Islet of Langerhans (tissue), 1 donor: Measurements from ENCODE around the gene KLHL25.

Source experiments
- FAIRE-seq: peaks from one replicate; lab custom pipeline; 2011; peaks lifted over from hg19 to GRCh38; lab: Jason Lieb, UNC

The KLHL25 gene

GRCh38 chr15:85760531-85761371 lies 34.0 kb downstream of the KLHL25 start:
- no peak for FAIRE-seq

- FAIRE-seq = no peak
Measured at GRCh38 chr15:85760049-85760448, 34.7 kb downstream of the KLHL25 start.

DNA sequence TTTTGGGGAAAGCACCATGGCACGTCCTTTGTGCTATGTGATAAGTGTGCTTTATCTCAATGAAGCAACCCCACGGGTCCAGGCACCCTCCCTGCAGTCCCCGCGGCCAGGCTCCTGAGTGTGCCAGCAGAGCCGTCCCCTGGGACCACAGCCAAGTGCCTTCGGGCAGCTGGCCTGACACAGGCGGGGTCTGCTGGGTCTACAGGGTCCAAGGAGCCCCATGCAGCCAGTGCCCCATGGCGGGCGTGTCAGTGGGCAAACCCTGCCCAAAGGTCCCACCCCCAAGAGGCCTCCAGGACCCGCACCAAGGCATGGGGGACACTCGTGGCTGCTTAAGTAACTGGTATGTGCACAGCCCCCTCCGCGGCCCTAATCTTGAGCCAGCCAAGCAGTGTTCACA lies 35.3 kb downstream of the KLHL25 start:
- no peak for FAIRE-seq

GRCh38 chr15:85758655-85758978 lies 36.1 kb downstream of the KLHL25 start:
- FAIRE-seq = no peak

- no peak for FAIRE-seq
Measured at GRCh38 chr15:85757939-85758654, 36.6 kb downstream of the KLHL25 start.

- FAIRE-seq = no peak
Measured at GRCh38 chr15:85757073-85757938, 37.4 kb downstream of the KLHL25 start.

DNA sequence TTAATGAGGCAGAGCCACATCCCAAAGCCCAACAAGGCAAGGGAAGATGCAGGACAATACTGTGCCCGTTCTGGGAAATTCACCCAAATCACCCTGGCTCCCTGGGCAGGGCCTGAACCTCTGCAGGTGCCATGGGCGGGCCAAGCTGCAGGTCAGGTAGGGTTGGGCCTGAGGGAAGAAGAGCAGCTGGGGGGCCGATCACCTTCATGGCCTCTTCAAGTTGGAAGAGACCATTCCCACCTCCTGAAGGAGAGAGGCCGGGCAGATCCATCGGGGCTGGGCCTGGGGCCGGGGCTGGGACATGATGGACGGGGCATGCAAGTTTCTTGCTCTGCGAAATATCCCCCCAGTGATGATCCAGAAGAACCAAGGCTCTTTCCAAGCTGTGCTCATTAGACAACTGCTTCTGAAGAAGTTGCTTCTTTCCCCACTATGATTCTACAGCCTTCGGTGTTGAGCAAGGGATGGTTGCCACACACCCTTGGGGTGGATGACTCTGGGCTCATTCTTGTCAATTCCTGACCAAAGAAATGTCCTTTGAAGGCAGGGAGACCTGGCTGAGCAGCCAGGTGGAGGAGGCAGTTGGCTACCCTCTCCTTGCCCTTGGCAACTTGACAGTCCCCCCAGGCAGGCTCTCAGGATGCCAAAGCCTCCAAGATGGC lies 38.2 kb downstream of the KLHL25 start:
- no peak for FAIRE-seq

GRCh38 chr15:85755942-85756341 lies 38.8 kb downstream of the KLHL25 start:
- FAIRE-seq = no peak

DNA sequence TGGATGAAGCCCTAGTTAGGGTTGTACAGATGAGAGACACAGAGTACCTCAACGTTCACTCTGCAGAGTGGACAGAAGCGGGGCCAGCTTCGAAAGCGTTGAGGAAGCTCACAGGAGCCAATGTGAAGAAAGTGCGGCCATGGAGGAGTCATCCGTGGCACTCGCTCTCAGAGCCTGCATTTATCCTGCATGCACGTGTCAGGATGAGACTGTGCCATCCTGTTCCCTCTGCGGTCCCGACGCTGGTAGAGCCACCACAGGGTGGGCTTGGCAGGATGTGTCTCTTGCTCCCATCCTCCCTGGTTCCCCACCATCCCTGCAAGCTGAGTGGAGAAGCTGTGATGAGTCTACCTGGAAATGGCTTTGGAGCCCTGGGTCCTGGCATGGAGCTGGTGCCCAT lies 39.3 kb downstream of the KLHL25 start:
- no peak for FAIRE-seq

- no peak for FAIRE-seq
Measured at GRCh38 chr15:85754989-85755388, 39.7 kb downstream of the KLHL25 start.

DNA sequence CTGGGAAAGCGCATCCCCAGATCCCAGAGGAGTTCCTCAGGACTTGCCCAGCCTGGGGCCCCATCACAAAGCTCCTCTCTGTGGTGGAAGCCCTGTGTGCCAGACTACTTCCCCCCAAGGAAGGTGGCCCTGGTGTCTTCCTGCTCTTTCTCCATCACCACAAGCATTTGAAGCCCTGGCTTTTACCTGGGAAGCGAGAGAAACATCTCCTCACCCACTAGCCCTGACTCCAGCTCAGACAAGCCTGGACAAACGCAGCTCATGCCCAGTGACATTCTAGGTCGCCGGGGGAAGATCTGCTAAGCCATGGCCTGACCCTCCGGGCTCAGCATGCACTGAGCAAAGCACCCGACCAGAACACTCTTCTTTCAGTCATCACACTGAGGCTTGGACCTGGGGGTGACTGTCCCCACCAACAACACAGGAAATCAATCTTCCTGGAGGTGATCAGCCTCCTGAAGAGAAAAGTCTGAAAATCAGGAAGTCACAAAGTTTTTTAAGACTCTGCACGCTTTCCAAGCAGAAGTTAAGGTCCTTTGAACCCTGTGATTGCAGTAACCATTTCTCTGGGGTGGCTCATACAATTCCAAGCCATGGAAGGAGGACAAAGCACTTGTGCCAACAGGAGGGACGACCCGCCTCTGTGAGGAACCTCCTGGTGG lies 40.8 kb downstream of the KLHL25 start:
- FAIRE-seq = no peak

DNA sequence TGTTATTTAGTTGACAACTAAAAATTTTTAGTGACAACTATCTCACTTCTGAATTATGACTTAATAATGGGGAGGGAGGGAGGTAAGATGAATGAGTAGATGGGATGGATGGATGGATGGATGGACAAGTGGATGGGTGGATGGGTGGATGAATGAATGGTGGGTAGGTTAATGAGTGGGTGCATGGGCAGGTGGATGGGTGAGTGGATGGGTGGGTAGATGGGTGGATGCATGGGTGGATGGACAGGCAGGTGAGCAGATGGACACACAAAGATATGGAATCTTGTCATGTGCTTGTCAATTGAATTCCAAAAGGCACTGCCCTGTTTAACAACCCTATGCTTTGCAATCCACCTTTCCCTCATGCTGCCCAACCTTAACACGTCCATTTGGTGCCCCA lies 41.5 kb downstream of the KLHL25 start:
- no peak for FAIRE-seq

DNA sequence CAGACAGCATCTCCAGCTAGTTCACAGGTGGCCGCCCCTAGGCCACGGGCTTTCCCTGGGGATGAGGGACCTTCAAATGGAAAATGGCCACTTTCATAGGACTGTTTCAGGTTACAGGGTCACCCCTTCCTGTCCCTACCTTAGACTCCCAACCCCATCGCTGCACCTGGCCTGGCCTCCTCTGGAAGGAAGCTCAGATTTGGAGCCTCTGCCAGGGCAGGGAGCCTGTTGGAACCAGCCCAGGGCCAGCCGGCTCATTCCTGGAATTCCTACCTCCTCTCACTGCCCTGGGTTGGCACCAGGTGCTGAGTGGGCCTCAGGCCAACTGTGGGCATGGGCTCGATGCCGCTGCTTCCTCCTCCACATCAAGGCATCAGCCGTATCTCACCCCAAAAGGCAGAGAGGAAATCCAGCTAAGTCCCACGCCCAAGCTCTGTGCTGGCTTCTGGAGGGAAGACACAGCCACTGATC lies 42.2 kb downstream of the KLHL25 start:
- FAIRE-seq = no peak

GRCh38 chr15:85752124-85752475 lies 42.6 kb downstream of the KLHL25 start:
- no peak for FAIRE-seq

GRCh38 chr15:85751291-85752123 lies 43.2 kb downstream of the KLHL25 start:
- no peak for FAIRE-seq

DNA sequence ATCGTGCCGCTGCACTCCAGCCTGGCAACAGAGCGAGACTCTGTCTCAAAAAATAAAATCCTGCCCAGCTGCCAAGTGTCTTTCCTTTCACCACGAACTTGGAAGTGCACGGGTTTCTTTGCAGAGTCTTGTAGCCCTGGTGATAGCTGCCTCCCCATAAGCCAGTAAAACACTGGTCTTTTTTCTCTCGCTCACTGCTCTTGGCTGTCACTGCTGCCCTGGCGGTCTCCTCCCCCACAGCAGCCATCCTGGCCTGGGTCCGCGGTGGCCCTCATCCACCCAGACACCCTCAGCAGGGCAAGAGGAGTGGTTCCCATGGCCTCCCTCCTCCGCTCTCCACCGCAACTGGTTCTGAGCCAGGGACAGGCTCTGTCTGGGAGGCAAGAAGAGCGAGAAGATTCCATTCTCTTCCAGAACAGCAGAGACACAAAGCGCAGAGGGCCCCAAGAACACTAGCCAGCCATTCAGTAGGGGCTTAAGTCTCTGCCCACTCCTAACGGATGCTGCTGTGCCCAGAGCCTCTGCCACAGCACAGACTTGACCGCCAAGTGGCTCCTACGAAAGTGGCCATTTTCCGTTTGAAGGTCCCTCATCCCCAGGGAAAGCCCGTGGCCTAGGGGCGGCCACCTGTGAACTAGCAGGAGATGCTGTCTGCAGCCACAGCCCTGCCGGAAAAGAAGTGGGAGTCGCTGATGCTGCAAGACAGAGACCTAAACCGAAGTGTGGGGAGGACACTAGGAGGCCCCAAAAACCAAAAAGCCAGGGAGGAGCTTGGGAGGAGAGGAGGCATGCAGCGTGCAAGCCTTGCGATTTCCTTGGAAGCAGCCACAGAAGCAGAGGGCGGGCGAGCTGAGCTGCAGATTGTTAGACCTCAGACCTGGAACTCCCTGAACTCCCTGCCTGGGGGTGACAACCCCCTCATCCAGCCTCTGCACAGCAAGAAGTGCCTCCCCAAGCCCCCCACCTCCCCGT lies 44.1 kb downstream of the KLHL25 start:
- FAIRE-seq = no peak

GRCh38 chr15:85749261-85750151 lies 45.2 kb downstream of the KLHL25 start:
- no peak for FAIRE-seq

DNA sequence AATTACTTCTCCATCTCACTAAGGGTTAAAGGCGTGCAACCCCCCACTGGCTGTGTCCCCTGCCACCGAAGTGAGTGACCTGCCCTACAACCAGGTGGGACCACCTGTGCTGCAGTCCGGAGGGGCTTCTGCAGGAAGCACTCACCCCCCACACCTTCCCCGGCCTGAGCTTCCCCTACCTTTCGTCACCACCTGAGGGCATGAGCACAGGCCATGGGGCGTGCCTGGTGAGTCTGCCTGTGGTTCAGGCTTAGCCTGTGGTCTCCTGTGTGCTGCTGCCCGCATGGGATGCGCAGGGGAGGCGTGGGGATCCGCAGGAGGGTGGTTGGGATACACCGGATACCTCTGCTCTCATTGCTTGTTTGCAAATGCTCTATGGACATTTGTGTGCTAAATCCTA lies 46.0 kb downstream of the KLHL25 start:
- FAIRE-seq = no peak

- no peak for FAIRE-seq
Measured at GRCh38 chr15:85748176-85748575, 46.5 kb downstream of the KLHL25 start.
